Fibroblast of skin of abdomen (primary cell): ENCODE results near the gene AKT1S1.
A peak's percentile ranks its signal among the peaks of the same experiment; 100 is the strongest.

ENCODE experiments used
- DNase-seq: peaks from one replicate; pipeline ENCODE4 v3.0.0-alpha.2; 2013

Gene AKT1S1

DNA sequence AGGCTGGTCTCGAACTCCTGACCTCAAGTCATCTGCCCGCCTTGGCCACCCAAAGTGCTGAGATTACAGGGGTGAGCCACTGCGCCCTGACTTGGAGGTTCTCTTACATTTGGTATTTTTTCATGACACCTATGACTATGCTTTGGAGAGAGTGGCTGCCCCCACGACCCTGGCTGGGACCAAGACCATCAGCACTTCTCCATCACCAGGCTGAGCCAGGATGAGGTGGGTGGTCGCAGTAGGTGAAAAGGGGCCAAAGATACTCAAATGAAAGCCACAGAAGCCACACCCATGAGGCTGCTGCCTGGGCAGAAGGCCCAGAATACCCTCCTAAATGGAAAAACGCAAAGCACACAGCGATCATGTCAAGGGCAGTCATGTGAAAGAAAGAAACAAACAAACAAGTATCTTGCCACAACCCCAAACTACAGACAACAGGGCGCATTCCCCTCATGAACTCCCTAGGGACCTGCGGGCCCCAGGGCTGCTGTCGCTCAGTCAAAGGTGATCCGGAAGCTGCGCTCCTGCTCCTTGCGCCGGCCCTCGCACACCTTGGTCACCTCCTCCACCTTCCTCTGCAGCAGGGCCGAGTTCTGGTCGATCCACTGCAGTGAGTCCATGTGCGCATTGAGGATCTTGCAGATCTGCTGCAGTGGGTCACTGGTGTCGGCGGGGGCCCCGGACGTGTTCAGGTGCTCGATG lies 30.7 kb upstream of the AKT1S1 start:
- no peak for DNase-seq

DNA sequence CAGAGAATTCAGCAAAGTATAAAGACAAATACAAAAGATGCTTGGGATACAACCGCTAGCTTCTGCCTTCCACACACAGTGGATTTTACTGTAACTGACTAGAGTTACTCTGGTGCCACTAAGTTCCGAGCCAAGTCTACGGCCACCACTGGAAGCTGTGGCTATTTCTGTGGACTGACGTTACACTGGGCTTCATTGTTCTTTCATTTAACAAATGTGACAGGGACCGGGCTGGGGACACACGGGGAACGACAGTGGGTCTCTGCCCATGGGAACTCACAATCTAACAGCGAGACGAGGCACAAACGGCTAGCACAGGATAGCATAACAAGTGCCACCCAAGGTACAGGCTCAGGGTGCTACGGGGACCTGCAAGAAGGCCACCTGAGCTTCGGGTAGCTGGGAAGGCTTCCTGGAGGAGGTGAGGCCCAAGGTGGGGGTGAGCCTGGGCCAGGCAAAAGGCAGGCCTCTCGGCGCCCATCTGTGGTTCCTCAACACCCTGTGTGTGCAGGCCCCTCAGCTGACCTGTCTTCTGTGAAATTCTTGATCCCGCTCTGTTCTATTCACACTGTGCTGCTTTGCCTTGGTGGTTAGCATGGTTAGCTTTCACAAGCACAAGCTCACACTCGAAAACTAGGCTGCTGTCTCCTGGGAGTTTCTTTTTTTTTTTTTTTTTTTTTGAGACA lies 29.9 kb upstream of the AKT1S1 start:
- no peak for DNase-seq

DNA sequence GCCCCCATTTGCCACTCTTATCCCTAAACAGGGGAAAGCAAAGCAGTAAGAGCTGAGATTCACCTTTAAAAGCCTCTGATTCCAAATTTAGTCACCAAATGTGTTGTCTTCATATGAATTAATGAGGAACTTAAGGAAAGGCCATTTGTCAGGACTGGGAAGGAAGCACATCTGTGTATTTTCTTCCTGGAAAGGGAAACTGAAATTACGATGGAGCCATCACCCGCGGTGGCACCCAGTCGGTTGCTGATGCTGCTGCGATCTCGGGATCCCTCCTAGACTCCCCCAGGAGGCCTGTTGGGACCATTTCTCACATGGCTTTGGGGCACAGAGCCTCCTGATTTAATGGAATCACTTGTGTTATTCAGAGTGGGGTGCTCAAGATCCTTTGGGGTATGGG lies 27.0 kb upstream of the AKT1S1 start:
- DNase-seq, result no peak

DNA sequence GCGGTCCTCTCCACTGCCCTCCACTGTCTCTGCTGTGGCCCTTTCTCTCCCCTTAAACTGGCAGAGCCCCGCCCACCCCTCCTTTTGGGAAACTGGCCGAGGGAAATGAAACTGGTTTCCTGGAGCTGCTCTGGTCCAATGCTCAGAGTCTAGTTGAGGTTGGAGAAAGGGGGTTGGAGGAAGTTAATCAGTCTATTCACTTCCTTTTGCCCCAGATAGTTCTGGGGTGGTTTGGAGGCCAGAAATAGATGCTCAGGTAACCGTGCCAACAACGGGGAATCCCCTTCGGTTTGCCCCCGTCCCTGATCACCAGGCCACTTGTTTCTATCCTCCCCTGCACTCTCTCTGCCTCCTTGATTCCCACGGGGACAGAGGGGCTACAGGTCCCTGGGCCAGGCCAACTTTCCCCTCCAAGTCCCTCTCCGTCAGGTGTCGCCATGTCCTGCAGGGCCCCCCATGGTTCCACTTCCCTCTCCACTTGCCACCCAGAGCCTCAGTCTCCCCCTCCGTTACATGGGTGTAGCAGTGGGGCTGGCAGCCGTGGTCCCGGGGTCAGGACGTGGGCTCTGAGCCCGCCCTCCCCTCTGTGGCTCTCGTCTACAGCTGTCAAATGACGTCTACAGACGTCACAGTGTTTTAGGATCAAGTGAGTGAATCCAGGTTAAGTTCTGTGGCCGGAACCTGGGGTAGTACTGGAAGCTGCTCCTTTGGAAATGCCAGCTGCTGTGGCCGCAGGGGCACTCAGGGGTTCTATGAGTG lies 19.9 kb upstream of the AKT1S1 start, which contains the start of gene IL4I1:
Gene IL4I1, minus strand, starts transcription at position 25 of the 759 bp plus-strand sequence. CDS start 727 bp downstream, outside the sequence.
- peak; percentile 28 for DNase-seq

DNA sequence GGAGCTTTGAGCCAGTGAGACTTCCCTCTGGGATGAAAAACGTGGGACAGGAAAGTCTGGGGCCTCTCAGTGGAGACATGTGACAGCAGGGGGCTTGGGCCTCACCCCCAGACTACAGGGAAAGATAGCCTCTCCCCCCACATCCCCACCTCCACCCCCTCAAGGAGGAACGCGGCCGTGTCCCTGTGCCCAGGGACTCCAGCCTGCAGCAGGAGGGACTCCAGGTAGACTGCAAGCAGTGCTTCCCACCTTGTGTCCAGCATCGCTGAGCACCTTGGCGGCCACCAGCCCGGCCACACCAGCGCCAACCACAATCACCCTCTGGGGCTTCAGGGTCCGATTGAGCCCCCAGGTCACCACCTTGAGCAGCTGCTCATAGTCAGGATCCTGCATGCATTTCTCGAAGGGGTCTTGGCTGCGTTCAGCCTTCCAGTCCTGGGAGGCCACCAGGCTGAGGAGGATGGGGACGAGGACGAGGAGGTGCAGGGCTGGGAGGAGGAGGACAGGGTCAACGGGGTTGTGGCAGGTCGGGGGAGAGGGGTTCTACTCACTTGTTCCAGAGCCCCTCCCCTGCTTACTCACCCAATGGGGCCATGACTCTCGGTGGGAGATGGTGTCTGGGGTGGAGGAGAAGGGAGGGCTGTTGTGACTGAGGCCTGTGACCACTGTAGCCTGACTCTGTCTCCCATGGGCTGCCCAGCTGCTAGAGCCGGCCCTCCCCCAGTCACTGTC lies 18.6 kb upstream of the AKT1S1 start:
- no peak for DNase-seq

DNA sequence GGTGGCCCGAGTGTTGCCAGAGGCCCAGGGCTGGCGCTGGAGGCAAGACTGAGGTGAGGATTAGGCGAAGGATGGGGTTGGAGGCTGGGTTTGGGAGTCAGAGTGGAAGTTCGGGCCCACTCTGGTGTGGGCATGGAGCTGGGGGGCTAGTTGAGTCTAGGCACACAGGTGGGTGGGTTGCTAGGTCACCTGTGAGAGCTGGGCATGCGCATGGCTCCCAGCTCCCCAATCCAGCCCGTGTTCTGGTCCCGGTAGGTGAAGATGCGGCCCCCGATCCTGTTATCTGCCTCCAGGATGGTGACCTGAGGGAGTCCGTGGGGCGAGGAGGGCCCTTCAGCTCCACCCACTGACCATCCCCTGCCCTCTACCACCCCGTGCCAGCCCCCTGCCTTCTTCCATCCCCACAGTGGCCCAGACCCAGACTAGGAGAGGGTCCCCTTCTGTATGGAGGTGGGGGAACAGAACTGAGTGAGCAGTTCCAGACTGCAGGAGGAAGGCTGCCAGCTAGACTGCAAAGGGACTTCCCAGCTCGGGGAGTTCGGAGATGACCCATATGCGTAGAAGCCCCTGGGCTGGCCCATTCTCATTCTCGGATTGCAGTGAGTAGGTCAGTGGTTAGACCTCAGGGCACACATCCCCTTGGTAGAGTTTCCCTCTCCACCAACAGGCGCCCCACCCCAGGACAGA lies 17.9 kb upstream of the AKT1S1 start:
- DNase-seq, result no peak

DNA sequence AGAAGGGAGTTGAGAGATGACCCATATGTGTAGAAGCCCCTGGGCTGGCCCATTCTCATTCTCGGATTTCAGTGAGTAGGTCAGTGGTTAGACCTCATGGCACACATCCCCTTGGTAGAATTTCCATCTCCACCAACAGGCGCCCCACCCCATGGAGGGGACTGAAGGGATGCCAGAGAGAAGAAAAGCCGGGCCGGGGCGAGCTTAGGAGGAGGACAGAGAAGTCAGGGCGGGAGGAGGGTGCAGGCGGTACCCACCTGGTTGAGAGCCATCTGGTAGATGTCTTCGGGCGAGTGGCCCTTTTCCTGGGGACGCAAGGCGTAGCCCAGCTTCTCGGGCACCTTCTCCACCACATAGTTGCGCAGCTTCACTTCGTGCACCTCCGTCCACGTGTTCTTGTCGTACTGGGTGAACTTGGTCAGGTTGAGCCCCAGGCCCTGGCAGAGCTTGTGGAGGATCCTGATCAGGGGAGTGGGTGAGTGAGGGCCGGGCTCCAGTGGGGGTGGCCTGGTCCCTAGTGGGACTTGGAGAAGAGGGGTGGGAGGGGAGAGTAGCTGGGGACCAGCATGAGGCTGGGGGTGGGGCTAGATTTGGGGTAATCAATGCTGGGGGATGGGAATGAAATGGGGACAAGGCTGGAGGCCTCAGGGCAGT lies 17.0 kb upstream of the AKT1S1 start:
- no peak for DNase-seq

DNA sequence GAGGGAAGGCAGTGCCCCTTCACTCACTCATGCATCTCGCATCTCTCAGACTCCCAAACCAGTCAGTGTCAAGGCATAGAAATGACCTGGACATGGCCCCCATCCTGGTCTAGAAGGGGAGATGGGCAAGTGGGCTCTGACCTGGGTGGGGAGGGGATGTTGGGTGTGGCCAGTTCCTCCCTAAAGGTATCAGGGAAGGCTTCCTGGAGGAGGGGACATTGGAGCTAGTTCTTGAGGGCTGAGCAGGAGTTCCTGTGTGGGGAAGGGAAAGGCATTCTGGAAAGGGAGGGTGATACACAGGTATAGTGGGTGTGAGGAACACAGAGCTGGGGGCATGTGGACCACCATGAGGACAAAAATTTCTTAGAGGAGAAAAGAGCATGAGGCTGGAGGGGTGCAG lies 15.6 kb upstream of the AKT1S1 start:
- no peak for DNase-seq

DNA sequence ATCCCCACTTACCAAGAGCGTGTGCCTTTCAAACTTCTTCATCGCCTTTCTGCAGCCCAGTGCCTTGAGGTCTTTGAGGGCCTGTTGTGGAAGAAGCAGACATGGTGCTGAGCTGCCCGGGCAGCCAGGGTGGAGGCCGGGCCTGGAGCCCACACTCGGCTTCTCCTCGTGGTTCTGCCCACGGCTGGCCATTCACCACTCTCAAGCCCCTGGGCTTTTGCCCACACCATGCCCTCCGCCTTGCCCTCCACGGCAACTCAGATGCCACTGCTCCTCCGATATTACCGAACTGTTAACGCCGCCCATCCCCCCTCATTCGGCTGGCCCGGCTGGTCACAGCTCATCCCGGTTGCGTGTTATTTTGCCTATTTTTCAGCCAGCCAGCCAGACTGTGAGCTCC lies 14.2 kb upstream of the AKT1S1 start:
- no peak for DNase-seq

DNA sequence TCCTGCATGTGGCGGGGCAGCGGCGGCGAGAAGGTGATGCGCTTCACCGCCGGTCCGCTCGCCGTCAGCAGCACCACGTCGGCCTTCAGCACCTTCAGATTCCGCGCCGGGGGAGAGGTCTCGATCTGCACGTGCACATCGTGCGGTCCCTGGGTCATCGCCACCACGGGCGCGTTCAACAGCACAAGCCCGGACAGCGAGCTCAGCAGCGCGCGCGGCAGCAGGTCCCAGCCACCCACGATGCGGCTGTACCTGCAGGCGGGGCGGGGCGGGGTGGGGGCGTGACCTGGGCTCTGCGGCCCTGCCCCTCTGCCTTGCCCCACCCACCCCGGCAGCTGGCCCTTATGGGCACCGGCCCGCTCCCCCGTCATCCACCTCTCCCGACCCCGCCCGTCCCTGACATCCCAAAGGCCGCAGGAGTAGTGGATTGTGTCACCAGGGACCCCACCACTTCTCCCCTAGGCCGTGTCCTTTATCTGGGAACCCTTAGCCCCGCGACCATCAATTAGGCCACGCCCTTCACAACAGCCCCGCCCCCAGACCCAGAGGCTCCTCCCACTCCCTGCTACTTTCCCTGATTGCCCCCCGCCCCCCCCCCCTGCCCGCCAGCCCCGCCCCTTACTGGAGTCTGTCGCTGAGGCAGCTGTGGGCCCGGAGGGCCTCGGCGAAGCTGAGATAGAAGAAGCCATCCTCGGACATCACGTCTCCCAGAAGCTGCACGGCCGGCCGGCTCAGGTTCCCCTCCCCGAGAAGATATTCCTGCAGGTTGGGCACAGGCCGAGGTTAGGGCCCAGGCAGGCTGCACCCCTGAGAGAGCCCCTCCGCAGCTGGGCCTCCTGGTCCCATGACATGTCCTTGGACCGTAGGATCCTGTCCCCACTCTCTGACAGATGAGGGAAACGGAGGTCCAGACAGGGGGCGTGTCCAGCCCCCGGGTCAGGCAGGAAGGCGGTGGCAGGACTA lies 13.5 kb upstream of the AKT1S1 start:
- DNase-seq, result no peak

DNA sequence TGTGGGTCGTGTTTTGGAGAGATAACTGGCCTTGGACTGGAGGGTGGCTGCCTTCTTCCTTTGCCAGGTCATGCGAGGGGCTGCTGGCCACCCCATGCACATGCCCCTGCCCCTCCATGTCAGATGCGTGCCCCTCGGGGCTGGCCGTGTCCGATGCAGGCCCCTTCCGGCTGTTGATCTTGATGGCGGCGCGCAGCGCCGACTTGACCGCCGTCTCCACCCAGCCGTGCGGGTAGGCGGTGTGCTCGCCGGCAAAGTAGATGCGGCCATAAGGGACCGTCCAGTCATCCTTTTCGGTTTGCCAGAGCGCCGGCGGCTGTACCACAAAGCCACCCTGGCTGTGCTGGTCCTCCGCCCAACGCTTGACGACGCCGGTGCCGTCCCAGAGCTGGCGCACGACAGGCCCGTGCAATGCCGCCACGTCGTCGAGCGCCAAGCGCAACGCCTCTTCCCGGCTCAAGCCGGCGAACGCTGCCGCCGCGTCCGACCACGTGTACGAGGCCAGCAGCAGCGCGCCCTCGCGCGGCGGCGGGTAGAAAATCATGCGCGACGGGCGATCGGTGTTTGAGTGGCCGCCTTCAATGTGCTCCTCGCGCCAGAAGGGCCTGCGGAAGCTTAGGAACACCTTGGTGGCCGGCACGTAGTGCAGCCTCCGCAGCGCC lies 12.7 kb upstream of the AKT1S1 start:
- peak; percentile 67 for DNase-seq

DNA sequence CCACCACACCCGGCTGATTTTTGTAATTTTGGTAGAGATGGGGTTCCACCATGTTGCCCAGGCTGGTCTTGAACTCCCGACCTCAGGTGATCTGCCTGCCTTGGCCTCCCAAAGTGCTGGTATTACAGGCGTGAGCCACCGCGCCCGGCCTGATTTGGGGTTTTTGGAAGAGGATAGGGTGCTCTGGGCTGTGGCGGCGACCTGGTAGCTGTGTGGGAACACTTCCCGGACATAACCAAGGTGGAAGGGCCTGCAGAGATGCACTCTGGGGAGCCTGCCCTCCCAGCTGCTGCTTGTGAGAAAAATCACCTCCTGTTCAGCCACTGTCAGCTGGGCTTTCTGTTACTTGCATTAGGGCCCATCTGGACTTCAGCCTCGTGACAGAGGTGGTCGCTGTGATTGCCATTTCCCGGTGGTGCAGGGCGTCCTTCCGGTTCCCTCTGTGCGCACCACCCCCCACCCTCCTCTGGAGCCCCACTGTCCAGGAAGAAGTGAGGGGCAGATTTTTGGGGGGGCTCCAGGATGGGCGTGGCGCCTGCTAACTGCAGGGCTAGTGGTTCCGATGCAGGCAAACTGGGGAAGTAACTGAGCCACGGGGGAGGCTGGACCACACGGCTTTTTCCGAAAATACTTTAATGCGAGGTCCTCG lies 12.0 kb upstream of the AKT1S1 start:
- DNase-seq, result no peak

DNA sequence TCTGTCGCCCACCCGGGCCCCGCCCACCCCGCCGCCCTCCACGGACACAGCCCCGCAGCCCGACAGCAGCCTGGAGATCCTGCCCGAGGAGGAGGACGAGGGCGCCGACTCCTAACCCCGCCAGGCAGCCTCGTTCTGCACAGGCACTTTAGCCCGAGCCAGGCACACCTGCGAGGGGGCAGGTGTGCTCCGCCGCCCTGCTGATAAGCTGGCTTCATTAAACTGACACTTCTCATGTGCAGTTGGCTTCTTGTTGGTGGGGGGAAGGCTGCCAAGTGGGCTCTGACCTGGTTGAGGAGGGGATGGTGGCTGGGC lies 11.3 kb upstream of the AKT1S1 start:
- no peak for DNase-seq

DNA sequence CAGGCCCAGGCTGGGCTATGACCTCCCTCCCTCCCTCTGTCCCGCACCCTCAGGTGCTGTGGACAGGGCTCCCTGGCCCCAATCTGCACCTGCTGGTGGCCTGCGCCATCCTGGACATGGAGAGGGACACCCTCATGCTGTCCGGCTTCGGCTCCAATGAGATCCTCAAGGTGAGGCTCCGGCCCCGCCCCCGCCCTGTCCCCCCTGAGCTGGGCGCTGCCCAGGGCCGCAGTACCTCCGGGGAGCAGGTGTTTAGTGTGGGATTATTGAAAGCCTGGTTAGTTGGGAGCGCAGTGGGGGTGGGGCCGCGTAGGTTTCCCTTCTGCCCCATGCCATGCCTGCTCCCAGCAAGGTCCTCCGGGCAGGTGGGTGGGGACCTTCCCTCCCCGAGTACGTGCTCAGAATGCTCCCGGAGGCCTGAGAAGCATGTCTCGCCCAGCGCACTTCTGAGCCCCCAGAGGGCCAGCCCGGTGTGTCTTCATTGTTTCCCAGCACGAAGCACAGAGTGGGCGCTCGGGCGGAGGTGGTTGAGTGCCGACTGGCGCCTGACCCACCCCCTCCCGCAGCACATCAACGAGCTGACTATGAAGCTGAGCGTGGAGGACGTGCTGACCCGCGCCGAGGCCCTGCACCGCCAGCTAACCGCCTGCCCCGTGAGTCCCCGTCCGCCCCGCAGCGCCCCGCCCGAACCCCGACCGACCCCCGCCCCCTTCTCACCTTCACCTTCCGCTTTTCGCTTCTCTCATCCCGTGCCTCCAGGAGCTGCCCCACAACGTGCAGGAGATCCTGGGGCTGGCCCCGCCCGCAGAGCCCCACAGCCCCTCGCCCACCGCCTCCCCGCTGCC lies 10.7 kb upstream of the AKT1S1 start:
- DNase-seq, result no peak

DNA sequence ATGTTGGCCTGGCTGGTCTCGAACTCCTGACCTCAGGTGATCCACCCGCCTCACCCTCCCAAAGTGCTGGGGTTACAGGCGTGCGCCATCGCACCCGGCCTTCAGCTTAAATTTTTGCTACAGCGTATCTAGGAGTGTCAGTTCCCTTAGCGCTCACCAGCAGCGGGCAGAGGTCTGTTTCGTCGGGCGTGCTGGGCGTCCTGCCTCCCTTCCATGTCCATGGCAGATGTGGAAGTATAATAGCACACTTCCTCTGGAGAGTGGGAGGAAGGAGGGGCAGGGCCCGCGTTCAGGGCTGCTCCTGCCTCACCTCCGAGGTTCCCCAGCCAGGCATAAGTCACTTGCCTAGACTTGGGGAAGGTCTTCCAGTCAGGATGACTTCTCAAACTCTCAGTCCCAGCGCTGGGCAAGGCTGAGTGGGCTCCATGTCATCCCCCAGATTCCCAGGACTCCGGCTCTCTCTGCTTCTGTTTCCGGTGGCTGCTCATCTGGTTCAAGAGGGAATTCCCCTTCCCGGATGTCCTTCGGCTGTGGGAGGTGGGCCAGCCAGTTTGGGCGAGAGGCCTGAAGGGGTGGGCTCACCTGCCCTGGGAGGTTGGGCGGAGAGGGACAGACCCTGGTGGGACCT lies 10.0 kb upstream of the AKT1S1 start:
- DNase-seq, result no peak

DNA sequence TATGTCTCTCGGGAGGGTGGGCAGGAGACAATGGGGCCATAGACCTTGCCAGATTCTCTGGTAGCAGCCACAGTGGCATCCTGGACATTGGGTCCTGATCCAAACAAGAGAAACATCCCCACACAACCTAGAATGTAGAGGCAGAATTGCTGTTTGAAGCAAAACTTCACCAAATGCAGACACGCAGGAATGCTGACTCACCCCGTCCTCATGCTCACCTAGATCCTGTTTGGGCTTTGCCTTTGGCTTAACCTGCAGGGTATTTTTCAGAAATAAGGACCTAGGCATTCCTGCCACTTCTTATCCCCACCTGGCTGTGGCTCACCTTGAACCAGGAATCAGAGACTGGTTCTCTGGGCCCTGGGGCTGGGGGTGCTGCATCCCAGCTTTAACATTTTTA lies 7.6 kb upstream of the AKT1S1 start:
- DNase-seq, result no peak

DNA sequence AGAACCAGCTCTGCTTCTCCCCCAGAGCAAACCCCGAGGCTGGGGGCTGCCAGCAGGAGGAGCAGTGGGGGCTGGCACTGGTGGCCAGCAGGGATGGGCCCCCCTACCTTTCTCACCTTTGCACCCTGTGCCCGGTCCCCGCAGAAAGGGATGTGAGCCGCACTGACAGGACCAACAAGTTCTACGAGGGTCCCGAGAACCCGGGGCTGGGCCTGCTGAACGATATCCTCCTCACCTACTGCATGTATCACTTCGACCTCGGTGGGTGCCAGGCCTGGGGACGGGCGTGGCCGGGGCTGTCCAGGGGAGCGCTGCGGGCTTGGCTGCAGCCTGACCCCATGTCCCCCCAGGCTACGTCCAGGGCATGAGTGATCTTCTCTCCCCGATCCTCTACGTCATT lies 7.0 kb upstream of the AKT1S1 start:
- no peak for DNase-seq

DNA sequence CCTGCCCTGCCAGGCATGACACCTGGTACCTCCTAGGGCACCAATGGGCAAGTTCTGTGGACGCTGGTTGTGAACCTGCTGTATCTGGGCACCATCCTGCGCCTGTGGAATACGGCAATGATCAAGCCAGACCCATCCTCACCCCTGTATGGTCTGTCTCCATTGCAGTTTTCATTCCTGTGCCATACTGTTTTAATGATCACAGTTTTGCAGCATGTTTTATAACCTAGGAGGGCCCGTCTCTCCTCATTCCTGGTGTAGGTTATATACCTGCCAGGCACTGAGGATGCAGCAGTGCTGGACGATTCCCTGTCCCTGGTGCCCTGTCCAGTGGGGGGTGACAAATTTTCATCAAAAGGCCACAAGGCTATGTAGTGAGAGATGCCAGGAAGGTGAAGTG lies 5.9 kb upstream of the AKT1S1 start:
- no peak for DNase-seq
